CD4-positive, alpha-beta T cell treated with Interleukin-4 for 4 hours (primary cell): Measurements from ENCODE around the gene HPCAL1.

Source experiments
- DNase-seq: peaks from one replicate; pipeline ENCODE4 v3.0.0-alpha.2; 2020

The HPCAL1 gene

GRCh38 chr2:10304458-10305253, 2.0 kb downstream of the HPCAL1 start:
- no peak for DNase-seq

DNA sequence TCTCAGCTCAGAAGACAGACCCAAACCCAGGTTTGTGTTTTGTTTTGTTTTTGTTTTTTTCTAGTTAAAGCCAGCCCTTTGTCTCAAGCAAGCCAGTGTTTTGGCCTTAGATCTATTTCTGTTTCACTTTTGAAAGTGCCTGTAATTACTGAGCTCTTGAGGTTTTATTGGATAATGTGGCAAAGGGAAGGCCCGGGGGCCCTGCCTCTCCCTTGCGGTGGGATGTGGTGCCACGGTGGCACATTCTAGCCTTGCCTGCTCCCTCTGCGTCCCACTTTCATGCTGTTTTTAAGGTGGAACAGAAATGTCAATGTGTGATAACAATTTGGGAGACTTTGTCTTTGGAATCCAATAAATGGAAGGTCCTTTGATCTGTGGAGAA, 2.5 kb downstream of the HPCAL1 start:
- DNase-seq = peak; percentile 42

DNA sequence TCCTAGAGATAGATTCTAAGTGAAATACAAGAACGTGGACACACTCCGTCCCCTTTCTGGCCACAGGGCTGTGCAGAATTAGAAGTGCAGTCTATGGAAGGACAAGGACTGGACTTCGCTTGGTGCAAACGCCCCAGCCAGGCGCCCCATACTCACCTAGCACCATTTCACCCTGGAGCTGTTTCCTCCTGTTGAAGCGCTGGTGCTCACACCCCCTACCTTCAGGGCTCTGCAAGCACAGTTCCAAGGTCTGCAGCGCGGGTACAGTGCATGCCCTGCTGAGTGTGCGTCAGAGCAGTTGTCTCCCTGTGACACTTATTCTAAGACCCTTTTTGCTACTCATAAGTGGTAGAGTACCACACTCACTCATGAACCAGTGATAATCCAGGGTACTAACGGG, 3.0 kb downstream of the HPCAL1 start:
- DNase-seq = peak; percentile 24

- no peak for DNase-seq
Observed at GRCh38 chr2:10306901-10307463, 4.3 kb downstream of the HPCAL1 start.

DNA sequence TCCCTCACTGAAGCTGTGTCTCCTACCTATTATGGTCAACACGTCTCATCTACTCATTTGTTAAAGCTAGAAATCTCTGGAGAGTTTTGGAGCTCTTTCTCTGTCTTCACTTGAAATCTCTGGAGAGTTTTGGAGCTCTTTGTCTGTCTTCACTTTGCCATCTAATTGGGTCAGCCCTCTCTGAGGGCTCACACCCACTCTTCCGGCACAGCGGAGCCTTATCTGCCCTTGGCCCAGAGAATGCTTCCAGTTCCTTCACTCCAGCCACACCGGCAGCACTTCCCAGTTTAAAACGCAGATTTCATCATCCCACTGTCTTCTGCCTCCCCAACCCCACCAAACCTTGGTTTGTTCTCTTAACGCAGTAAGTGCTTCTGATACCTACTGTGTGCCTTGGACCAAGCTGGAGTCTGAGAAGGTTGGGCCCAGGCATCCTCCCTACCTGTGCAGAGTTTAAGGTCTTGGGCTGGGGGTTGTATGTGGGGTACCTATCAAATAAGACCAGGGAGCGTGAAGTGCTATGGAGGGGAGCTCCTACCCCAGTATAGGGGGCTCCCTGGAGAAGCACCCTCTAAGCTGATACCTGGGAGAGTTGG, 5.0 kb downstream of the HPCAL1 start:
- DNase-seq = no peak

- no peak for DNase-seq
Observed at GRCh38 chr2:10308866-10309265, 6.2 kb downstream of the HPCAL1 start.

DNA sequence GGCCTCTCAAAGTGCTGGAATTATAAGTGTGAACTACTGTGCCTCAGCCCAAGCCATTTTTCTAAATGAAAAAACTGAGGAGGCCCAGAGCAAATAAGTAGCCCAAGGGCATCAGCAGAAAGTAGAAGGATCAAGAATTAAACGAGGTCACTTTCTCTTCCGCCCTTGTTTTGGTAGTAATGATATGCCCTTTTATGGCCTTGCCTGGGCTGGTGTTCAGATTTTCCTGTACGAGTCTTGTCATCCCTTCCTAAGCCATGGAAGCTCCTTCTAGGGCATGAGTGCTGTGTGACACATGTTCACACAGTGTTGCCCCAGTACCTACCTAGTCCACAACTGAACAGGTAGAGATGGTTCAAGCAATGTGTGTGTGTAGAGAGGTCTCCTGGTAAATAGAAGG, 6.6 kb downstream of the HPCAL1 start:
- no peak for DNase-seq

DNA sequence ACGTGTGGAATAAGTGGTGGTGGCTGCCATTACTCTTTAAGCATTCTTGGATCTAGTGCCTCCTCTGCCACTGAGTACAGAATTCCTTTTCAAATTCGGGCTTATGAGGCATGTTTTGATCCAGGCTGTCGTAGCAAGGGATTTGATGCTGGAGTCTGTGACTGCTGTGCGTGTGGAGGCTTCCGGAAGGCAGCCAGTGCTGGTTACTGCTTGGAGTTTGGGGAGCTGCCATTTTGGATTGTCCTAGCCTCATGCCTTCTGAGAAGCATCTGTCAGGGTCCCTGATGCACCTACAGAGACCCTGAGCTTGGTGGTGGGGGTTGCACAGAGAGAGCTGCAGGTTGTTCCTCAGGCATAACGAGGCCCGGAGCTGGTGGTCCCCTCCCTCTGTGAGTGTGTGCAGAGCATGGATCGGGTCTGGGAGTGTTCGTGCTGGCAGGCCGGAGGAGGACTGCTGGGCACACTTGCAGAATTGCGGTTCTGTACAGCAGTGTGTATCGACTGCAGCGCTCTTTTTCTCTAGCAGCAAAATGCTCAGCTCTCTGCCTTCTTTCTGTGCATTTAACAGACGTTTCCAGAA, 7.7 kb downstream of the HPCAL1 start:
- no peak for DNase-seq

- no peak for DNase-seq
Observed at GRCh38 chr2:10311736-10312135, 9.0 kb downstream of the HPCAL1 start.

- DNase-seq = no peak
Observed at GRCh38 chr2:10312437-10312957, 9.8 kb downstream of the HPCAL1 start.

DNA sequence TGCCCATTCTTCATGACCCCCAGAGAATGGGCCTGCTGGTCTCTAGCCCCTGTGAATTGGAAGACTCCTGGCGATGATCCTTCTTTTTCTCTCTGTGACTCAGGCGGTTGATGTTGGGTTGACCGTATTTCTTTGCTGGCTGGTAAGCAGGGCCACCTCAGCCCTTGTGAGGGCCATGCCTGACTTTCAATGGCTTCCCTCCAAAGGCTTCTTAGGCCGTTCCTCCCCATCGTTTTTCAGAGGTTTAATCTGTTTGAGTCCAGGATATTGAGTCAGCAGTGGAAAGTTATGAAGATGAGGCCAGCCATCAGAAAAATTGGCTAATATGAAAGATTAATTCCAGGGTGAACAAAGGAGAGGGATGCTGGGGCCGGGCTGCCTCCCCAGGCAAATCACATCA, 13.6 kb downstream of the HPCAL1 start:
- no peak for DNase-seq

- DNase-seq = no peak
Observed at GRCh38 chr2:10316860-10317259, 14.2 kb downstream of the HPCAL1 start.

DNA sequence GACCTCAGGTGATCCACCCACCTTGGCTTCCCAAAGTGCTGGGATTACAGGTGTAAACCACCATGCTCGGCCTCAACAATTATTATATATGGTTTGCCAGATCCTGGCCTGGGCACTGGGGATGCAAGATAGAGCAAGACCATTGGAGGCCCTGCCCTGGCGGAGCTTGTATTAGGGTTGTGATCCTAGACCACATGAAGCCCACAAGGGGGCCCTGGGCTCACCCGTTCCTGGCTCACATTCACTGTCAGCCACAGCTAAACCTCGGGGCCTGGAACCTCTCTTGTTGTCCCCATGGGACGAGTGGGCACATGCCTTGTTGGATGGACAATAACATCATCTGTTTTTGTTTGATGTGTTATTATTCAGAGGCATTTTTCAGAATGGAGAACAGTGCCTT, 14.9 kb downstream of the HPCAL1 start:
- DNase-seq = no peak

- no peak for DNase-seq
Observed at GRCh38 chr2:10318345-10318744, 15.6 kb downstream of the HPCAL1 start.

DNA sequence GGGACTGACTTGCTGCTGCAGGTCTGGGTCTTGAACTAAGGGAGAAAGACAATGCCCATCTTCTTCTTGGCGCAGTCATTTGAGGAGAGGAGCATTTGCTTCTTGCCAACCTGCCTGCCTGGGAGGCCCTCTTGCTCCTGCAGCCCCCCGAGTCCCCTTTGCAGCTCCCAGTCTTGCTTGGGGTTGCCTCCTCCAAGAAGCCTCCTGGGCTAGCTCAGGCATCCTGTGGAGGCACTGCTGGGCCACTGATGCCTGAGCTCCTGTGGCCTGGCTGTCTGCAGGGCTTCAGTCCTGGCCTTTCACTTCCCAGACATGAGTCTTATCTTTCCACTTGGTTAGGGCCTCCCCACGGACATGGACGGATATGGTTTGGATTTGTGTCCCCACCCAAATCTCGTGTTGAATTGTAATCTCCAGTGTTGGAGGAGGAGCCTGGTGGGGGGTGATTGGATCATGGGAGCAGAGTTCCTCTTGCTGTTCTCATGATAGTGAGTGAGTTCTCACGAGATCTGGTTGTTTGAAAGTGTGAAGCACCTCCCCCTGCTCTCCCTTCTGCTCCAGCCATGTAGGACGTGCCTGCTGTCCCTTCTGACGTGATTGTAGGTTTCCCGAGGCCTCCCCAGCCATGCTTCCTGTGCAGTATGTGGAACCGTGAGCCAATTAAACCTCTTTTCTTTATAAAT, 17.3 kb downstream of the HPCAL1 start:
- DNase-seq = no peak

DNA sequence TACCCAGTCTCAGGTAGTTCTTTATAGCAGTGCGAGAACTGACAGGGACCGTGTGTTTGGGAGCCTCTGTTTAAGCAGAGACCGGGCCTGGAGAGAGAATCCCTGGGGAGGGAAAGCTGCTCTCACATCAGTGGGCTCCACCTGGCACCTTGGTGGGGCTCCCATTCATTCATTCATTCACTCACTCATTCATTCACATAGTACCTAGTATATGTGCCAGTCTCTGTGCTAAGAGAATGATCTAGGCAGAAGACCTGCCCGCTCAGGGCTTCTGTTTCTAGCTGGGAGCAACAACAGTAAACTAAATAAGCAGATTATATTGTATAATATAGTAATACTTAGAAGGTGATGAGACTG, 17.8 kb downstream of the HPCAL1 start:
- no peak for DNase-seq

- DNase-seq = no peak
Observed at GRCh38 chr2:10320933-10321332, 18.2 kb downstream of the HPCAL1 start.

DNA sequence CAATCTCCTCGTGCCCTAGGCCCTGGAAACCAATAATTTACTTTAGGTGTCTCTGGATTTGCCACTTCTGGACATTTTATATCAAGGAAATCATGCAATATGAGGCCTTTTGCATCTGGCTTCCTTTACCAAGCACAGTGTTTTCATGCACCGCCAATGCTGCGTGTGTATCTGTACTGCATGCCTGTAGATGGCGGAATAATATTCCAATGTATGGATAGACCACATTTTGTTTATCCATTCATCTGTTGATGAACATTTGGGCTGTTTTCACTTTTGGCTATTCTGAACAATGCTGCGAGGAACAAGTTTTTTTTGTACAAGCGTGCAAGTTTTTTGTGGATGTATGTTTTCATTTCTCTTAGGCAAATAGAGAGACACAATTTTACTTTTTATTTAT, 18.9 kb downstream of the HPCAL1 start:
- no peak for DNase-seq

- DNase-seq = no peak
Observed at GRCh38 chr2:10322481-10322880, 19.8 kb downstream of the HPCAL1 start.

DNA sequence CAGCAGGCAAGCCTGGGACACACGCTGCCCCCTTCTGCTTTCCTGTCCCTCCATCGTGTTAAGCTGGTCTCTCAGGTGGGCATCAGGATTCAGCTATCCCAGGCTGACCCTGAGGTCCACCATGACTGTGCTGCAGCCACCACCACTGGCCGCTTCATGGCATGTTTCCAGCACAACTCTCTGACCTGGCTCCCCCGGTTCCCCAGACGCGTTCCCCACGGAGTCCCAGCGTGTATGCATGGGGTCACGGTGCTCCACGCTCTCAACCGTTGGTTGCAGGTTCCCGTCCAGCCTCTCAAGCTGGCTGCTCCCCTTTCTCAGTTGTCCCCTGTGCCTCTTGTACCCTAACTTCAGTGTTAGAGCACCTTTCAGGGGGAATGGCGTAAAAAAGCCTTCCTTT, 20.3 kb downstream of the HPCAL1 start:
- DNase-seq = no peak

DNA sequence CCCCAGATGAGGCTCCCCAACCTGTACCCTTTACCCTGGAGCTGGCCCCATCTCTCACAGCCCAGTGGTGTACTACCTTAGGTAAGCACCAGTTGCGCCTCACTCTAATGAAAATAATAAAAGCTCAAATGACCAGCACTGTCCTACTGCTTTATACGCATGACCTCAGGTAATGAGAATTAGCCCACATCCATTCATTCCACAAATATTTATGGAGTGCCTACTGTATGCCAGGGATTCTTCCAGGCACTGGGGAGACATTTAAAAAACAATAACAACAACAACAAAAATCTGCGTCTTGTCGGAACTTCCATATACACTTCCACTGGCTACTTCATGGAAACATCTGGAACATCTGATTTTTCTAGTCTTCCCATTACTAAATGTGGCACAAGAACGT, 20.8 kb downstream of the HPCAL1 start:
- DNase-seq = no peak

- DNase-seq = no peak
Observed at GRCh38 chr2:10324095-10324832, 21.6 kb downstream of the HPCAL1 start.
